NCI-H748 treated with DMSO at 0.1 percent for 48 hours (cell line): Measurements from ENCODE around the gene CHAF1B.

Experiments
- DNase-seq: peaks from one replicate; lab custom pipeline; 2025; lab: John Stamatoyannopoulos, UW

The CHAF1B gene

GRCh38 chr21:36428761-36429432 is 43.7 kb downstream of the CHAF1B start:
- DNase-seq: no peak

DNA sequence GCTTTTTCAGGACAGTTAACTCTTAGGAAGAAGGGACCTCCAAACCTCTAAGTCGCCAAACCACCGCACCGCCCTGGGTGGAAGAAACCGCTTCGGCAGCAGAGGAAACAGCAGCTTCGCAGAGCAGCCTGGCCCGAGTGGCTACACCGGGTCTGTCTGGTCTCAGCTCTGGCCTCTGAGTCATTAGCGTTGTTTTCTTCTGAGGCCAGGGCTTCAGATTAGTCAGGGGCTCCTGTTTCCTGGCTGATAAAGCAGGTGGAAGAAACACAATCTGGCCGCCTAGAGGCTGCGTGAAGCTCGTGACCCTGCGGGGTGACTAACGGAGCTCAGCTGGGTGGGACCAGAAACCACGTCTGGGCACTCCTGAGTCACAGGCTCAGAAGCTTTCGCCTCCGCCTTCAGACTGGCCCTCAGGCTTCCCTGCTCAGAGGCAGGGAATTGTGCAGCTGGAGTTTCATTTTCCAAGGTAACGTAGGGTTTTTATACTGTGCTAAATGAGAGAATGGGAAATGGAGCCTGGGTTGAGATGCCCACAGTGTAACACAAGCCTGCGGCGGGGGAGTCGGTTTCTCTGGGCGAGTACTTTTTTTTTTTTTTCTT is 44.9 kb downstream of the CHAF1B start:
- DNase-seq: no peak

DNA sequence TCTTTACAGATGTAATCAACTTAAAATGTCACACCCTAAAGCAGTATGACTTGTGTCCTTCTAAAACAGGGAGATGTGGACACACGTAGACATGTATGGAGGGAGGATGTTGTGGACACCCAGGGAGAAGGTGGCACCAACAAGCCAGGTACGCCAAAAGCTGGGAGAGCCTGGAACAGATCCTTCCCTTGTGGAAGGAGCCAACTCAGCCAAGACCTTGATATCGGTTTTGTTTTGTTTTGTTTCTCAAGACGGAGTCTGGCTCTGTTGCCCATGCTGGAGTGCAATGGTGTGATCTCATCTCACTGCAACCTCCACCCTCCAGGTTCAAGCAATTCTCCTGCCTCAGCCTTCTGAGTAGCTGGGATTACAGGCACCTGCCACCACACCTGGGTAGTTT is 45.6 kb downstream of the CHAF1B start:
- DNase-seq: no peak

- no peak for DNase-seq
Measured at GRCh38 chr21:36431252-36431651, 46.1 kb downstream of the CHAF1B start.

DNA sequence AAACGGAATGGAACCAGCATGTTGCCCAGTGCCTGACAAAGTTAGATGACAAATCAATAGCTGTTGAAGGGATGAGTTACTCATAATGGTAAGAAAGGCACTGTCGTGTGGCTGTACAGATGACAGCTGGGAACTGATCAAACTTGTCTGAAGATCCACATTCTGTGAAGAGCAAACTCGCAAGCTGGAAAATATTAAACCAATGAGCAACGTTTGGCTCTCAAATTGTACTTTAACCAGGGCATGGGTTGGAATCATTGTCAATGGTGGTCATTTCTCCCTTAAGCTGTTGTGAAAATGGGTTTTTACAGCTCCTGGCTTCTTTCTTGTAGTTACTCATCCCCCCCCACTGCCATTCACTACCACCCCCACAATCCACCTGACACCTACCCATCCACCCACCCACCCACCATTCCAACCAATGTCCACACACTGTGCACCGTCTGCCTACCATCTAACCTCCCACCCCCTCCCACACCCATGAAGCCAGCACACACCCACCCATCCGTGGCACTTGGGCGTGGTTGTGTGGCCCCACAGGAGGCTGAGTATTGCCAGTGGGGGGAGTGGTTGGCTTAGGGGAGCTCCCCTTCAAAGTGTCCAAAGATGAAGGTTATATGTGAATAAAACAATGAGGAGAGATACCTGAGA is 48.0 kb downstream of the CHAF1B start:
- no peak for DNase-seq

- DNase-seq: no peak
Measured at GRCh38 chr21:36434144-36434543, 49.0 kb downstream of the CHAF1B start.

DNA sequence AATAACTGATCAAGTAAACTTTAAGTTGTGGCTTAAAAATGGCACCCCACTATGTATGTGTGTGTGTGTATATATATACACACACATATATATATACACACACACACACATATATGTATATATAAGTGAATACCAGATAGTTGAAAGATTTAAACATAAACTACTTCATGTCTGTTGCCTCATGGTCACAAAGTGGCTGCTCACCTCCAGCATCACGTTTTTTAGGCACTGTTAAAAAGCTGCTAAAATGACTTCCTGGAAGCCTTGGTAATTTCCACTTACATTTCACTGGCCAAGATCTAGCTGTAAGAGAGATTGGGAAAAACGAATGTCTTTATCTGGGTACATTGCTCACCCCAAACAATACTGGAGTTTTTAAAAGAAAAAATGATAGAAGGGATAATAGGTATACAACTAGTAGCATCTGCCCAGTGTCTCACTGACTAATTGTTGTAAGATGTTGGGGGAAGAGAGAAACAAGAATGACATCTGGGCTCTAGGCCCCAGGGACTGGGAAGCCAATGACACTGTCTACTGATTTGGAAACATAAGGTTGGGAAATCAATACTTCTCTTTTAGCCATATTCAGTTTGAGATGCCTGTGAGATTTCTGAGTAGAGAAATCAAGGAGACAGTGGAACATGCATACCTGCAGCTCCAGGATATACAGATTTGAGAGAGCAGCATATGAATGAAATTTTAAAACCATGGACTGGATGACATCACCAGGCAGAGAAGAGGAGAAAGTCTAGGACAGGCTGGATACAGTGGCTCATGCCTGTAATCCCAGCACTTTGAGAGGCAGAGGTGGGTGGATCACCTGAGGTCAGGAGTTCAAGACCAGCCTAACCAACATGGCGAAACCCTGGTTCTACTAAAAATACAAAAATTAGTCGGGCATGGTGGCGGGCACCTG is 51.9 kb downstream of the CHAF1B start:
- DNase-seq: no peak

DNA sequence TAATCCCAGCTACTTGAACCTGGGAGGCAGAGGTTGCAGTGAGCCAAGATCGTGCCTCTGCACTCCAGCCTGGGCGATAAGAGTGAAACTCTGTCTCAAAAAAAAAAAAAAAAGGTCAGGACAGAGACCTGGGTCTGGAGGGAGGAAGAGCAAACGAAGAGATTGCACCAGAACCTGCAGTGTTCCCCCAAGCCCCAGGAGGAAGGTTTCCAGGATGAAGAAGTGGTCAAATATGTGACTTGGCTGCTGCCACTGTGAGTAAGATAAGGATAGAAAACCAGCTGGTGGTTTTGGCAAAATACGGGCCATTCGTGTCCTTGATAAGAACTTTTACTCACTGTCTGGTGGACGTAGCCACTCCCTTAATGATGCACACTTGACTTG is 52.5 kb downstream of the CHAF1B start:
- DNase-seq: no peak

GRCh38 chr21:36441715-36442114 is 56.5 kb downstream of the CHAF1B start:
- DNase-seq: no peak

GRCh38 chr21:36446301-36446700 is 61.1 kb downstream of the CHAF1B start:
- DNase-seq: no peak

- DNase-seq: no peak
Measured at GRCh38 chr21:36450511-36450910, 65.3 kb downstream of the CHAF1B start.

DNA sequence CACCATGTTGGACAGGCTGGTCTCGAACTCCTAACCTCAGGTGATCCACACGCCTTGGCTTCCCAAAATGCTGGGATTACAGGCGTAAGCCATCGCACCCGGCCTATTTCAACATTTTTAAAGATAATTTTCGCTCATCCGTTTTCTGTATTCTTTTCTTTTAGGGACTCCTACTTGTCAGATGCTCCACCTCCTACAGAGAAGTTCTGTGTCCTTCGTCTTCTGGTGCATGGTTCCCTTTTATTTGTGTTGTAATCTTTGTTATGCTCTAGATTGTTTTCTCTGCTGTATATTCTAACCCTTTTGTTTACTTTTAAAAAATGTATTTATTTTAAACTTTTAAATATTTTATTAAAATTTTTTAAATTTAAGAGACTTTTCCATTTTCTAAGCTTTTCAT is 66.3 kb downstream of the CHAF1B start:
- DNase-seq: no peak

DNA sequence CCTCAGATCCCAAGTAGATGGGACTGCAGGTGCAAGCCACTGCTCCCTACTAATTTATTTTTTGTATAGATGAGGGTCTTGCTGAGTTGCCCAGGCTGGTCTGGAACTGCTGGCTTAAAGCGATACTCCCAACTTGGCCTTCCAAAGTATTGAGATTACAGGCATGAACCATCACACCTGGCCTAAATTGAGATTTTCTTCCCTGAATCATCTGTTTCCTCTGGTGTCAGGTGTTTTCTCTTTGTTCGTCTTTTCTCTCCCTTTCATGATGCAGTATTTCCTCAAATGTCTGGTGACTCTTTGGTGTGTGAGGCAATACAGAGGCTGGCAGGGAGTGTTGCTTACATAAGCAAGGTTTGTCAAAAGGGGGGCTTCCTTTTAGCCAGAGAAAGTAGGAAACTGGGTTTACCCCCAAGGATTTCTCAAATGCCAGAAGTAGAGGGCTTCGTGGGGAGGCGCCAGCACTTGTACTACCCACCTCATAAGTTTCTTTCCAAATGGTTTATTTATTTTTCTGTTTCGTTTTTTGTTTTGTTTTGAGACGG is 67.2 kb downstream of the CHAF1B start:
- DNase-seq: no peak

- DNase-seq: peak; percentile 47
Measured at GRCh38 chr21:36454093-36454531, 68.9 kb downstream of the CHAF1B start.

DNA sequence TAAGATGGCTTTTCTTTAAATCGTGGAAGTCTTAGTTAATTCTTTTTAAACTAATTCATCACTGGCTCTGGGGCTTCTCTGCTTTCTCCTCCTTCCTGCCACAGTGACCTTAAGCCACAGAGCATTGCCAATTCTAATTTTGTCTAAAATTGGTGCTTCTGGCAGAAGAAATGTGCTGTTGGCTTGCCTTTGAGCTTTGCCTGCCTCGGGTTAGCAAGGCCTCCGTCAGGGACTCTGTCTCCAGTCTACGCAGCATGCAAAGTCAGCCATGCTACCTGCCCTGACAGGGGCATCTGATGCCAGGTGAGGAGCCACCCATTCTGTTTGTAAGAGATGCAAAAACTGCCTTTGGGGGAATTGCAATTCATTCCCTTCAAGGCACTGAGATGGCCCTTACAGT is 69.5 kb downstream of the CHAF1B start:
- no peak for DNase-seq

GRCh38 chr21:36456729-36457414 is 71.7 kb downstream of the CHAF1B start:
- no peak for DNase-seq

DNA sequence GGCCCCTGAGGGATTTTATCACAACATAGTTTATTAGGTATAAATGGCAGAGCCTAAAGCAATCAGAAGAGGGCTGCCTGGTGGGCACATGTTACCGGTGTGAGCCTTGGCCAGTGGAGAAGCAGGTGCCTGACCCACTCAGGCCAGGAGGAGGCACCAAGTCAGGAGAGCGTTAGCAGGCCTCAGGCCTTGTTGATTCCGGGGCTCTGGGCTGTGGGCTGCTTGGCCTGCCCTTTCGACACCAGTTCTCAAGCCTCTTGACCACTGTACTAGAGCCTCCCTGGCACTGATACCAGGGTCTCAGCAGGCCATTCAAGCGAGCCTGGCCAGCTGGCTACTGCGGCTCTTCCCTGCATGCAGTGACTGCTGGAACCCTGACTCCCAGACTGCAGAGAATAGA is 73.9 kb downstream of the CHAF1B start:
- no peak for DNase-seq

- DNase-seq: no peak
Measured at GRCh38 chr21:36460866-36461265, 75.7 kb downstream of the CHAF1B start.

- DNase-seq: no peak
Measured at GRCh38 chr21:36461277-36461917, 76.2 kb downstream of the CHAF1B start.

- no peak for DNase-seq
Measured at GRCh38 chr21:36461918-36462486, 76.8 kb downstream of the CHAF1B start.

DNA sequence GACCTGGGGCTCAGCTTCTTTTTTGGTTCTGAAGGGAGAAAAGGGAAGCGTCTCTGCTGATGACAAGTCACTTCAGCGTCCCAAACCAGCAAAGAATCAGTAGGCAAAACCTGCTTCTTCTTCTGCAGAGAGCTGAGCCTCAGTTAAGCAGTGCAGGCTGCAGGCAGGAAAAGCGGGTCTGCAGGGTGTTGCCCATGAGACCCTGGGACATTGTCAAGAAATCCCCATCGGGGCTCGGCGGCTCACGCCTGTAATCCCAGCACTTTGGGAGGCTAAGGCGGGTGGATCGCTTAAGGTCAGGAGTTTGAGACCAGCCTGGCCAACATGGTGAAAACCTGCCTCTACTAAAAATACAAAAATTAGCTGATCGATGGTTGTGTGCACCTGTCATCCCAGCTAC is 78.0 kb downstream of the CHAF1B start:
- DNase-seq: no peak
